Keratinocyte (primary cell): ENCODE measurements around the gene TCP10L. TPM values are rescaled to one million over a fixed set of nuclear protein-coding genes. Genes with fewer than 3 reads are reported as not detected.

Experiments
- DNase-seq: peaks from one replicate; pipeline ENCODE4 v3.0.0-alpha.2; 2011; ENCODE audit warnings: low read depth, missing footprints, low spot score
- FAIRE-seq: peaks from 2 replicates; lab custom pipeline; 2011; peaks lifted over from hg19 to GRCh38; lab: Jason Lieb, UNC
- H2AFZ ChIP-seq: 2 replicates; pipeline ENCODE4 v1.6.0; 2012; ENCODE audit warnings: low read length, control low read depth, inconsistent platforms; ENCODE audit not compliant: control insufficient read depth
- H3K27ac ChIP-seq: 2 replicates; pipeline ENCODE4 v1.5.1; 2011; ENCODE audit warnings: low read length; ENCODE audit not compliant: control insufficient read depth, insufficient read depth
- H3K27me3 ChIP-seq: 3 replicates; pipeline ENCODE4 v1.6.0; 2011; ENCODE audit warnings: low read length; ENCODE audit not compliant: control insufficient read depth, insufficient read depth; ENCODE audit errors: extremely low read depth
- H3K36me3 ChIP-seq, 2 experiments: 2 replicates in 1 of 2; 3 replicates in 1 of 2; pipeline ENCODE4 v1.5.1; 2011; ENCODE audit warnings: low read length in 2 of 2, mild to moderate bottlenecking in 1 of 2; ENCODE audit not compliant: control insufficient read depth in 2 of 2, insufficient read depth in 2 of 2; ENCODE audit errors: extremely low read depth in 1 of 2
- H3K4me1 ChIP-seq: 3 replicates; pipeline ENCODE4 v1.5.1; 2011; ENCODE audit warnings: low read length; ENCODE audit not compliant: control insufficient read depth, insufficient read depth; ENCODE audit errors: extremely low read depth
- H3K4me2 ChIP-seq: 3 replicates; pipeline ENCODE4 v1.6.0; 2011; ENCODE audit warnings: low read depth, low read length; ENCODE audit not compliant: control insufficient read depth, insufficient read depth; ENCODE audit errors: extremely low read depth
- H3K4me3 ChIP-seq, 3 experiments: fragments of 200-600 bp in 1 of 3; sonication (generic) in 1 of 3; 2 replicates in 2 of 3; 3 replicates in 1 of 3; pipeline ENCODE4 v1.5.1; 2011 to 2016; ENCODE audit warnings: low read length in 3 of 3, mild to moderate bottlenecking in 3 of 3, control low read depth in 2 of 3, inconsistent platforms in 1 of 3, low read depth in 1 of 3, mixed read lengths in 1 of 3, mixed run types in 1 of 3, moderate library complexity in 1 of 3; ENCODE audit not compliant: control insufficient read depth in 2 of 3, insufficient read depth in 2 of 3; ENCODE audit errors: extremely low read depth in 1 of 3
- H3K79me2 ChIP-seq: 2 replicates; pipeline ENCODE4 v1.6.0; 2012; ENCODE audit warnings: low read length; ENCODE audit not compliant: control insufficient read depth, insufficient read depth
- H3K9ac ChIP-seq: 3 replicates; pipeline ENCODE4 v1.6.0; 2011; ENCODE audit warnings: low read length; ENCODE audit not compliant: control insufficient read depth, insufficient read depth; ENCODE audit errors: extremely low read depth
- H3K9me1 ChIP-seq: 3 replicates; pipeline ENCODE4 v1.6.0; 2011; ENCODE audit warnings: low read length; ENCODE audit not compliant: control insufficient read depth, insufficient read depth; ENCODE audit errors: extremely low read depth
- H3K9me3 ChIP-seq: 2 replicates; pipeline ENCODE4 v1.5.1; 2012; ENCODE audit warnings: low read depth, low read length; ENCODE audit not compliant: control insufficient read depth
- H4K20me1 ChIP-seq: 3 replicates; pipeline ENCODE4 v1.6.0; 2011; ENCODE audit warnings: low read length; ENCODE audit not compliant: control insufficient read depth, insufficient read depth; ENCODE audit errors: extremely low read depth
- EZH2 ChIP-seq: IDR thresholded peaks from one replicate; pipeline ENCODE4 v1.6.1; 2012; ENCODE audit warnings: inconsistent platforms, mild to moderate bottlenecking, low read length, moderate library complexity
- dilution Hi-C: fragments of 300-500 bp; cut with MboI; formaldehyde crosslinking; loops from one replicate; pipeline ENCODE4 v1.7.0; 2020; ENCODE audit warnings: low sequenced_read_pairs; ENCODE audit not compliant: extremely low pct_ligation_motif_present
- polyA plus RNA-seq, 5 experiments: library from polyadenylated mRNA; depleted of rRNA in 3 of 5; stranded (reverse) in 3 of 5; stranded (forward) in 1 of 5; unstranded in 1 of 5; fragments of >200 nt; gene quantifications; 1 replicate in 1 of 5; 2 replicates in 3 of 5; 3 replicates in 1 of 5; pipeline versions ENCODE4 v1.2.1 to v1.2.3, GENCODE V29; 2011 to 2012; ENCODE audit warnings: missing spikeins in 2 of 5, low read depth in 1 of 5, low replicate concordance in 1 of 5
- small RNA-seq, 3 experiments: library from RNA; depleted of rRNA; stranded (forward); fragments of <200 nt; gene quantifications; one replicate each; pipeline ENCODE3, GENCODE V24; 2012; ENCODE audit warnings: low read depth in 3 of 3, low replicate concordance in 1 of 3; ENCODE audit not compliant: insufficient read length in 3 of 3
- TF ChIP-seq, protein P1 (sequence below), 3 experiments: IDR thresholded peaks in 1 of 3; conservative IDR thresholded peaks in 1 of 3; optimal IDR thresholded peaks in 1 of 3; 2 replicates in 2 of 3; 3 replicates in 1 of 3; pipeline versions ENCODE3 to v1.5.1; 2011; ENCODE audit warnings: low read length in 3 of 3, mild to moderate bottlenecking in 3 of 3, moderate library complexity in 2 of 3, control low read depth in 1 of 3, inconsistent platforms in 1 of 3; ENCODE audit not compliant: insufficient read depth in 2 of 3; ENCODE audit errors: extremely low read depth in 1 of 3

The TCP10L gene
- polyA plus RNA-seq, 1 donor (not counting 4 experiments of a cell fraction or from before 2014, with no cell fraction given): 0.25 TPM

DNA sequence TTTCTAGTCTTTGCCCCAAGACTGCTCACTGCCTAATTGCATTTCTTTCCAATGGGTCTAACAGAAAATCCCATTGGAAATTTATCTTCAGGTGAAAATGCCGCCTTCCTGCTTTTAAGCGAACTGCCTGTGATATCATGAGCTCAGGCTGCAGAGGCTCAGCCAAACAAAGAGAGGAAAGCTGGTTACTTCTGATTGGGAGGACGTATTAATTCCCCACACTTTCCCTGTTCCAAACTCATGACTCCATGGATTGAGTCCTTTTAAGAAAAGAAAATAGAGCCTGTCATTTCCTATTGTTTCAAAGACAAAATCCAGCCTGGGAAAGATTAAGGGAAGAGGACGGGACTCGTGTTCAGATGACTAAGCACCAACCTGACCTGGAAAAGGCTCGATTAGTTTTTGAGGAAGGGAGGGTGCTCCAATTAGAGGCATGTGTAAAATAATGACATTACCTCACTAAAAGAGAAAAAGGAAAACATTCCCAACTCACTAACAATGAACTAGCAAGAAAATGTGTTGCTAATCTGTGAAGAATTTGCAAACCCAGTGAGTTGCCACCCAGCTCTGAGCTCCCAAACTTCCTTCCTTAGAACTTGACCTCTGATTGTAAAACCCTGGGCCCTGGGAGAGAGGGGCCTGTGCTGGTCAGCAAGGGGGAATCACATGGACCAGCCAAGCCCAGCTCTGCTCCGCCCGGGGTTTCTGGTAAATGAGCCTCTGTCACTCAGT, 61.2 kb downstream of the TCP10L start:
- Histone ChIP-seq H3K27me3 (no peaks in the 10 kb centered on the region), H3K79me2 (no peaks in the 10 kb centered on the region), H3K27ac (peak overlapping the region; percentile 43), H3K4me3 (no peak overlapping the region), H3K36me3 (no peaks in the 10 kb centered on the region), H3K9me3 (no peaks in the 10 kb centered on the region), H3K9ac (peak overlapping the region; percentile 9), H2AFZ (peak overlapping the region; percentile 33), H3K4me2 (peak overlapping the region; percentile 28), H4K20me1 (no peaks in the 10 kb centered on the region), H3K9me1 (no peaks in the 10 kb centered on the region), H3K4me1 (peaks cover 24% of the 10 kb centered on the region)
- TF ChIP-seq, protein P1, sequence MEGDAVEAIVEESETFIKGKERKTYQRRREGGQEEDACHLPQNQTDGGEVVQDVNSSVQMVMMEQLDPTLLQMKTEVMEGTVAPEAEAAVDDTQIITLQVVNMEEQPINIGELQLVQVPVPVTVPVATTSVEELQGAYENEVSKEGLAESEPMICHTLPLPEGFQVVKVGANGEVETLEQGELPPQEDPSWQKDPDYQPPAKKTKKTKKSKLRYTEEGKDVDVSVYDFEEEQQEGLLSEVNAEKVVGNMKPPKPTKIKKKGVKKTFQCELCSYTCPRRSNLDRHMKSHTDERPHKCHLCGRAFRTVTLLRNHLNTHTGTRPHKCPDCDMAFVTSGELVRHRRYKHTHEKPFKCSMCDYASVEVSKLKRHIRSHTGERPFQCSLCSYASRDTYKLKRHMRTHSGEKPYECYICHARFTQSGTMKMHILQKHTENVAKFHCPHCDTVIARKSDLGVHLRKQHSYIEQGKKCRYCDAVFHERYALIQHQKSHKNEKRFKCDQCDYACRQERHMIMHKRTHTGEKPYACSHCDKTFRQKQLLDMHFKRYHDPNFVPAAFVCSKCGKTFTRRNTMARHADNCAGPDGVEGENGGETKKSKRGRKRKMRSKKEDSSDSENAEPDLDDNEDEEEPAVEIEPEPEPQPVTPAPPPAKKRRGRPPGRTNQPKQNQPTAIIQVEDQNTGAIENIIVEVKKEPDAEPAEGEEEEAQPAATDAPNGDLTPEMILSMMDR (optimal IDR thresholded peaks at IDR 0.05 in 1 of 3, IDR thresholded peaks at IDR 0.05 in 1 of 3, conservative IDR thresholded peaks at IDR 0.05 in 1 of 3; ENCODE audit: extremely low read depth in 1 of 3, insufficient read depth in 2 of 3, low read length in 3 of 3): no peak
- no peak for TF ChIP-seq EZH2
- dilution Hi-C loops: no loop called here
- DNase-seq (no peak), FAIRE-seq (peak; percentile 90)

Small RNAs within 50 kb of the gene (small RNA-seq; reads per million reads assigned to genes)
- gene RF00438 (0 reads per million in 3 experiments), gene RNA5SP490 (0 to 2.0 (median 0.75) reads per million in 3 experiments)

Other genes starting within 250 kb of the TCP10L start
- 7.3 to 11.3 TPM (median 9.0 TPM) in 3 replicates for gene URB1, start 192.5 kb downstream of the TCP10L start, polyA plus RNA-seq
- gene EVA1C, start 172.8 kb downstream of the TCP10L start, polyA plus RNA-seq: 6.1 to 15.3 TPM (median 10.8 TPM) in 3 replicates
- gene CFAP298, start 26.9 kb upstream of the TCP10L start, polyA plus RNA-seq: 19.2 to 47.2 TPM (median 37.0 TPM) in 3 replicates
- 2.3 to 4.9 TPM (median 3.6 TPM) in 3 replicates for gene SYNJ1, start 142.5 kb upstream of the TCP10L start, polyA plus RNA-seq
- 11.3 to 27.3 TPM (median 17.3 TPM) in 3 replicates for gene PAXBP1, start 186.2 kb upstream of the TCP10L start, polyA plus RNA-seq